Stimulated activated CD4-positive, alpha-beta T cell treated with anti-CD3 and anti-CD28 coated beads, Interleukin-4, amount 100 ng/mL, for 4 hours (primary cell): ENCODE results near the gene LRP1B.
"Not testable (repeated sequence)": the region's sequence is repeated elsewhere in the genome, so short reads cannot be mapped to it uniquely, and the experiment has no call there.

Experiments
- DNase-seq, 2 experiments: peaks; one replicate each; pipeline ENCODE4 v3.0.0-alpha.2; 2020

The LRP1B gene

GRCh38 chr2:142100970-142101369, 29.8 kb downstream of the LRP1B start:
- DNase-seq: no peak

- no peak for DNase-seq
Observed at GRCh38 chr2:142100139-142100873, 30.5 kb downstream of the LRP1B start.

DNA sequence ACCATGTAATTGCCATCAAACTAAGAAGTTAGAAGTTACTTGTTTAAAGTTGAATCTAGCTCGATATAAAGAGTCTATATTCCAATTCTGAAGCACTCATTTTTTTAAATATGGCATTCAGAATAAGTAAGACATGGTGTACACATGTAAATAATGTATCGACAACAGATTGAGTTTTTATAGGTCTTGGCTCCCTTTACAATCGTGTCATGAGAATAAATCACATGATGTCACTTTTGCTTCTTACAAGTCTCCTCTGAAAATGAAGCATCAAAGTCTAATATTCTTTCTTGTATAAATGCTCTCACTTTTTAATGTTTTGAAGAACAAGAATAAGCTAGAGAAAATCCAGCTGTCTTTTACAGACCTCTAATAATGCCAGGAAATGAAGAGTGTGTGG, 33.1 kb downstream of the LRP1B start:
- DNase-seq: no peak

- DNase-seq: no peak
Observed at GRCh38 chr2:142095647-142096046, 35.2 kb downstream of the LRP1B start.

DNA sequence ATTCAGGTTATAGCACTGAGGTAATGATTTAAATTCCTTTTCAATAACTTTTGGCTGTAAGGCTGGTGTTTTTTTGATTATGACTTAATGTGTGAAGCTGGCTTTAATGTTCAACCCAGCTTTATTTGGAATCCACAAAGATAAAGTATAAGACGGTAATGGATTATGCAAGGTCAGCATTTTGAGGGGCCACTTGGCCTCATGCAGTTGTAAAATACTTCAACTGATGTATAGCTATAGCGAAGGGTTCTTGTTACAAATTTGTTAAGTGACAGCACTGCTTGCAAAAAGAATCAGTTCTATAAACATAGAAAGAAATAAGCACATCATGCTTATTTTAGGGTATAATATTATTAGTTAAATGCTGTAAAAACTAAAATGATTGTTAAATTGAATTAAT, 36.6 kb downstream of the LRP1B start:
- no peak for DNase-seq

DNA sequence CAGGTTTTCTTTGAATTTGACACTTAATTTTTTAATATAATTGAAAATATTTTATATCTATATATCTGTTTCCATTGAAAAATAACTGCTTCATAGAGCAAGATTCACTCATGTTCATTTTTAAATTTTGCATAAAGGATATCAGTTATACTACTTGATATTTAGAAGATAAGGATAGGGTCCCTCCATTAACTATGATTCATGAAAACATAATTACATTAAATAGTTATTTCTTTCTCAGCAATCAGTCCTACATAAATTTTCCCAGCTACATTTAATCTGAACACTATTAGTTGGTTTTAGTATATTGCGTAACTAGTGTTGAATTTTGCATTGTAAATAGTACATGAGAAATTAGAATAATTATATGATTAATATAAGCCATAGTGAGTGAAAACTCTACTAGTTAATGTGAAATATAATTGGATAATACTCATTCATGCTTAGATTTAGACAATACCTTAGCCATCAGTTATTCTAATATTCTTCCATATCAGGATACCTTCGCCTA, 42.7 kb downstream of the LRP1B start:
- DNase-seq: no peak

- not testable (repeated sequence) for DNase-seq
Observed at GRCh38 chr2:142087585-142087984, 43.2 kb downstream of the LRP1B start.

DNA sequence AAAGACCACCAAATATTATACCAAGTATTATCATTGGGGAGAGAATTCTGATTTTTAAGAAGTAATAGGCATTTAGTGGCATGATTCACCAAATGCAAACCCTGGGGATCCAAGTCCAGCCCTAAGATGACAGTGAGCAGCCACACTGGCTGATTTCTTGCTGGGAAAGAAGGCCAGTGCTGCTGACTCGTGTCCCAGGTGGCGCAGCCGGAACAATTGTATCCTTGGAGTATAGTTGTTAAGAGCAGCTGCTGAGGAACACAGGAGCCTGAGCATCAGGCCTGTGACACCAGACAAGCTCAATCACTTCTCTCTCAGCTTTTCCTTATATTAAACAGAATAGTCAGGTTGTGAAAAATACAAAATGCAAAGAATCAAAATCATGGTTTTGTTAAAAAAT, 48.4 kb downstream of the LRP1B start:
- DNase-seq: no peak

- no peak for DNase-seq
Observed at GRCh38 chr2:142076317-142076716, 54.5 kb downstream of the LRP1B start.

DNA sequence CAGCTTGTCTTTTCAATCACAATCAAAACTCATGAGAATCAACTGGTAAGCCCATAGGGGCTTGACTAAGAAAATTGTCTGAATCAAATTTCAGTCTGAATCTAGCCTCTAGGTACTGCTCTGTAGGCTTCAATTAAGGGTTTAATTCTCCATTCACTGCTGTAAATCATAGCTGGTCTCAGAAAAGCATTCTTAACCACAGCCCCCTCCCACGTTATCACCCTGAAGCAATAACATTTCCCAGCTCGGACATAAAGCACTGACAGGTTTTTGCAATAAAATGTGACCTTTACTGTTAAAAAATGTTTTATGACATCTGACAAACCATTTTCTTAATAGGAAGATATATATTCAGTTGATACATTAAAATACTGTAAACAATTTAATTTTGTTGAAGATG, 55.0 kb downstream of the LRP1B start:
- no peak for DNase-seq

- no peak for DNase-seq
Observed at GRCh38 chr2:142069251-142069888, 61.4 kb downstream of the LRP1B start.

DNA sequence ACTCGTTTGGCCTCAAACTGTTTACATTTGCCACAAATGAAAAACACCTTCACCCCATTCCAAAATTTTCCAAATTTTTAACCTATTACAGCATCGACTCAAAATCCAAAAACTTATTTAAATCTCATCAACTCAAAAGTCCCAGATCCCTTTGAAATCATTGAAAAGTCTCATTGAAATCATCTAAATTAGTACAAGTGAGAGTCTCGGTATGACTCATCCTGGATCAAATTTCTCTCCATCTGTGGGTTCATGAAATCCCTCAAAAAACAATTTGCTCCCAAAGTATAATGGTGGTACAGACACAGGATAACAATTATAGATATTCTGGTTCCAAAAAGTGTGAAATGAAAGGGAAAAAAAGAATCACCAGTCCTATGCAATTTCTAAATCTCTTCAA, 65.1 kb downstream of the LRP1B start:
- DNase-seq: no peak

- DNase-seq: no peak
Observed at GRCh38 chr2:142065156-142065555, 65.7 kb downstream of the LRP1B start.

DNA sequence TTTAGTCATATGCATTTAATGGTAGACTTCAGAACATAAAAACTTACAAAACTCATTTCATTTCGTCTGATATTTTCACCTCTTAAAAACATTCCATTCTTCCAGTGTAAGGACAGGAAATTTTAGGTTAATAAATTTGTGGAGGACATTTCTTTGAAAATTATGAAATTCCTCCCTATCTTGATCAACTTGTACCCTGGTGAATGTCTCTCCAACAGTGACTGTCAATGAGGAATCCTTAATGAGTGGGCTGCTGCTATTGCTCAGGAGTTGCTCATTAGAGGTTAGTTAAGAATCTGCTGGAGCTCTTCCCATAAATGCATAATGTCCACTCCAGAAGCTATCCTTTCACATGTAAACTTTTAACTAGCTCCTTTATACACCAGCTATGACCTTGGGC, 69.1 kb downstream of the LRP1B start:
- DNase-seq: no peak

DNA sequence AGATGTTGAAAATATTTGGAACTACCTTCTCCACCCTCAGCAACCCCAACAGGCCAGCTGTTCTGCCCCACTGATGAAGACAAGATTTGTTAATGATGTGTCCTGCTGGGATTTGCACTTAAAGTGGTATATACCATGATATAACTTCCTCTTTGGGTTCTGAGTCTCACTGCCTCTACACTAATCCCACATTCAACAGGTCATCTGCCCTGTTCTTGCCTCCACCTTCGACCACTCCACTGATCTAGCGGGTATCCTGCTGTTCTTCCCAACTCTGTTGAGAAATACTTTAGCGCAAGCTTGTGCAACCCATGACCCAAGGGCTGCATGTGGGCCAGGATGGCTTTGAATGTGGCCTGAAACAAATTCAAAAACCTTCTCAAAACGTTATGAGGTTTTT, 72.7 kb downstream of the LRP1B start:
- DNase-seq: no peak

GRCh38 chr2:142056784-142057183, 74.0 kb downstream of the LRP1B start:
- DNase-seq: no peak

DNA sequence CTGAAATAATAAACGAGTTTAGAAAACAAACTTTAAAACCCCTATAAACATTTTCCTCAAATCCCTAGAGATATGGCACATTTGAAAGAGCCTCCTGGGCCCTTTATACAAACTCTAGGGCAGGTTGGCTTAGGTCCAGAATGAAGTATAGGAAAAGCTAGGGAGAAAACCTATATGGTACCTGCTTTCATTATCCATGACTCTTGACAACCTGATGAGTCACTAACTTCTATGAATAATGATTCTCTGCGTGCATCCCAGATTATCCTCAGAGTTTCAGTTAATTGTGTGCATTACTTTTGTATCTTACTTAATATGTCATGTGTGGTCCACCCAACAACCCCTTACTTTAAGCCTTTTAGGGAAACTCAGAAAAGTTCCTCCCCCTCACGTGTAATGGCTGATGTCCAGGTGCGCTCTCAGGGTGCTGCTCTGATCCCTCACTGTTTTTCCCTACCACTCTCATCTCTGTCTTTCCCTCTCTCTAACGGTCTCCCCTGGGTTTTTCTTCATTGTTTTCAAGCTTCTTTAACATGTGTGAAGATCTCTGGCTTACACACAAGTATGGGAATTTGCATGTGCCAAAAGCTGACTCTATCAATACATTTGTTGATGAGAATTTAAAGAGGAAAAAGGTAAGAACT, 78.5 kb downstream of the LRP1B start:
- no peak for DNase-seq

DNA sequence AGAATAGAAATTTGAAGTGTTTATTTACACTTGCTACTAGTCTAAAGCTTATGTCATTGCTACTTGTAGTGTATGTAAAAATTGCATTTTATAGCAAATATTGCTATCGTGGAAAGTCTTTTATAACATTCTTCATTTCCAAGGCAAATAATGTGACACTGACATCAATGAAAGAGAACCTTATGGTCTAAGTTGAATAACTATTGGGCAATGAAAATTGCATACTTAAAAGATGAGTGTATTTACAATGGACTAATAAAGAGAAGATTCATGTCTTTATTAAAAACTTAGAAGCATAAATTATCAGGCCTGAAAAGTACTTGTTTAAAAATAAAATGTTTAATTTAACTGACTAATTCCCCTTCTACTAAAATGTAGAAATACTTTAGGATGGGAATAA, 82.2 kb downstream of the LRP1B start:
- DNase-seq: no peak

GRCh38 chr2:142045641-142046040, 85.2 kb downstream of the LRP1B start:
- no peak for DNase-seq

DNA sequence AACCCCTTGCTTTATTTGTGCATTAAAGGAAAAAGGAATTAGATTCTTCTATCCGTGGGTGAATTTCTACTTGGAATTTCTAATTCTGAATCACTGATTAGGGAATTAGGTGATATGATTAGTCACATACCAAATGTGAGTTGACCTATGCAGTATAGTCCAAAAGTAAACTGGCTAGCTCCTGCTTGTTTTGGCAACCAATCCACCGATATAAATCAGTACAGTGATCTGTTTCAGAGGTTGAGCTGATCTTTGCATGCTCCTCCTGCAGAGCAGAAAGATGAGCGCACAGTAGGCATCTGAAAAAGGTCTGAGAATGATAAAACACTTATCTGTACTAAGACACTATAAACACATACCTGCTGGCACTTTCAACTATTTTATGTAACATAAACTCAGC, 86.6 kb downstream of the LRP1B start:
- no peak for DNase-seq

DNA sequence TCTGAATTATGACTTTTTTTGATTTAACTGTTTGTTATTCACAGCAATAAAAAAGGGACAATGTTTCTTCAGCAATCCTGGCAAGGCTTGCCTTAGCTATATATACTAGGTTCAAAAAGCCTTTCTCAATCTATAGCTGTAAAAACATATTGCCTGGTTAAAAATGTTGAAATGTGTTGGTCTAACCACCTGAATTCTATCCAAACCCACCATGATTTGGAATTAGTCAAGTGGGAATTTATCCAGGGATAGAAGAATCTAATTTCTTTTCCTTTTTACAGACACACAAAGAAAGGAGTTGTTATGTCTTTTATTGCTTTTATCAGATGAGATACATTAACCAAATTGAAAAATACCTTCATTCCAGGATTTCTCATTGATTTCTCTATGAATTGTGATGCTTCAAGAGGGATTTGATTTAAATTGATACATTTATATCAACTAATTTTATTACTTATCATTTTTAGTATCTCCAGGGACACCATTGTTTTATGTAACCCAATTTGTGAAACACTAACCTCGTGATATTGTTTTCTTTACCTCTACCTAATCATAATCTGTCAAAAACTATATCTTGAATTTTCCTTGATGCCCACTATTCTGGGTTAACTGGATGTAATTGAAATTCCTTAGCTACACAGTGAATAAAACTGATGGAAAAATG, 88.1 kb downstream of the LRP1B start:
- no peak for DNase-seq

GRCh38 chr2:142041996-142042395, 88.8 kb downstream of the LRP1B start:
- no peak for DNase-seq

- DNase-seq: no peak
Observed at GRCh38 chr2:142041105-142041504, 89.7 kb downstream of the LRP1B start.

DNA sequence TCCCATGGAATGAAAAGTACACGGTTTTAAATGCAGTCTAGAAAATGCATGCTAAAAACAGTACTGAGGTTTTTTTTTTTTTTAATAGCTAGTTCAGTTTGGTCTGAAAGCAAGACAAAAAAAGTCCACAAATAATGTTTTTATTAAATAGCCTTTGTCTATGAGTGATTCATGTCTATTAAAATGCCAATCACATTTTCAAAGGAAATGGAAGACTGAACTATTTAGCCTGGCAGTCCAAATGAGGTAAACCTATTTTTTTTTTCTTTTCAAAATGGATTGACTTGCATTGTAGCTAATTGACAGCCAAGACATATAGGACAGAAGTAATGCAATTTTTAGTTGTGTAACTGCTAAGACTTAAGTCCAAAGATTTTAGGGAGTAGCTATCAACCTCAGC, 90.3 kb downstream of the LRP1B start:
- no peak for DNase-seq
